GM21367 (cell line): ENCODE measurements around the gene EIF2S3B.
"Not testable (repeated sequence)": the region's sequence is repeated elsewhere in the genome, so short reads cannot be mapped to it uniquely, and the experiment has no call there.

Experiments used
- ATAC-seq: cut with Tn5 transposase; IDR thresholded peaks from one replicate; pipeline ENCODE4 v1.9.1; 2021; ENCODE audit not compliant: unreplicated experiment

EIF2S3B gene

DNA sequence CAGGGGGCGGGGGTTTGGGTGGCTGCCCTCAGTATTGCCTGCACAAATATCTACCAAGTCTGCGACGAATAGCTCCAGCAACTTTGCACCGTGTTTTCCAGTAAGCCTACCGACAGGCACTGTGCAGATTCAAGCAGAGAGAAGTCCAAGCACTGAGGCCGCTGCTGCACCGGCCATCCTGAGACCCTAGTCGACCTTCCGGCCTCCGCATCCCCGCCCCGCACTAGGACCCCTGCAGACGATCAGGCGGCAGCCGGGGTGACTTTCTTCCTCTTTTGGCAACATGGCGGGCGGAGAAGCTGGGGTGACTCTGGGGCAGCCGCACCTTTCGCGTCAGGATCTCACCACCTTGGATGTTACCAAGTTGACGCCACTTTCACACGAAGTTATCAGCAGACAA, at the start of gene EIF2S3B:
Gene EIF2S3B (plus strand): TSS at position 271 of the 400 bp plus-strand sequence. CDS start 13 bp downstream, at position 284.
- ATAC-seq: no peak

DNA sequence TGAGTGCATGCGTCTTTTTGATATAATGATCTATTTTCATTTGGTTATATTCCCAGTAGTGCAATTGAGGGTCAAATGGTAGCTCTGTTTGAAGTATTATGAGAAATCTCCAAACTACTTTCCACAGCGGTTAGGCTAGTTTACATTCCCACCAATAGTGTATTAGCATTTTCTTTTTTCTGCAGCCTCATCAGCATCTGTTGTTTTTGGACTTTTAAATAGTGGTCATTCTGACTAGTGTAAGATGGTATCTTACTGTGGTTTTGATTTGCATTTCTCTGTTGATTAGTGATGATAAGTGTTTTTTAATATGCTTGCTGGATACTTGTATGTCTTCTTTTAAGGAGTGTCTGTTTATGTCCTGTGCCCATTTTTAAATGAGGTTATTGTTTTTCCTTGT, 48.8 kb upstream of the EIF2S3B start:
- no peak for ATAC-seq

DNA sequence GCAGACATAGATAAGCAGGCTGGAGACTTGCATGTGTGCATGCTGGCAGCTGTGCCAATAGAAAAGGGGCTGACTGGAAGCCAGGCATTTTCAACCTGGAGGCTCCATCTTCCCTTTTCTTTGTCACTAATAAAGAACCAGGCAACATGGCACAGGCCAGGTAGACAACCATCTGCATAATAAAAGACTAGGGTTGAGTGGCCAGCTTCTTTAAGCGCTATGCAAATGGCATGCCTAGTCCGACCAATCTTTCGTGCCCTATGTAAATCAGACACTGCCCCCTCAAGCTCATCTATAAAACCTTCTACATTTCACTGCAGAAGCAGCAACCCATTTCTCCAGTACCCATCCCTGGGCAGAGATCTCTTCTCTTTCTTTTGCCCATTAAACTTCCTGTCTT, 47.9 kb upstream of the EIF2S3B start:
- no peak for ATAC-seq

DNA sequence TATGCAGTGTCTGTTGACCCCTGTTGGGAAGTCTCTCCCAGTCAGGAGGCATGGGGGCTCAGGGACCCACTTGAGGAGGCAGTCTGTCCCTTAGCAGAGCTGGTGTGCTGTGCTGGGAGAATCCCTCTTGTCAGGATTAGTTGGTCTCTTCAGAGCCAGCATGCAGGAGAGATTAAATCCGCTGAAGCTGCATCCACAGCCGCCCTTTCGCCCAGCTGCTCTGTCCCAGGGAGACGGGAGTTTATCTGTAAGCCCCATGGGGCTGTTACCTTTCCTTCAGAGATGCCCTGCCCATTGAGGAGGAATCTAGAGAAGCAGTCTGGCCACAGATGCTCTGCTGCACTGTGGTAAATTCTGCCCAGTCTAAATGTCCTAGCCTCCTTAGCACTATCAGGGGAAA, 39.4 kb upstream of the EIF2S3B start:
- ATAC-seq: no peak

DNA sequence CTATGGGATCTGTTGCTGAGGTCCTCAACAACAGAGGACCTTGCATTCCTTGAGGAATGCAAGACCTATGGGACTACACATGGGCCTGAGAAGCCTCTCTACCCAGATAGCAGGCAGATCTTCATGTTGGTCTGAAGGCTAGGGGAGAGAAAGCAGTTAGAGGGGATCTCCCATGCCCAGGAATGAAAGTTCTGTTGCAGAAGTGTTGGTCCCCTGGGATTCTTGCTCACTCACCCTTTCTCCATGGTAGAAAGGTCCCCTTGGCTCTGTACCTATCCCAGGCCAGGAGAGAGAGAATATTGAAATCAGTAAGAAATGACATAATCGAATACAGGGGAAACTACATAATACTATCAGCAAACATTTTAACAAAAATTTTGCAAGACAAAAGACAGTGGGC, 36.0 kb upstream of the EIF2S3B start:
- ATAC-seq: no peak

- ATAC-seq: not testable (repeated sequence)
Measured at GRCh38 chr12:10472808-10473207, 32.9 kb upstream of the EIF2S3B start.

- not testable (repeated sequence) for ATAC-seq
Measured at GRCh38 chr12:10481901-10482300, 23.8 kb upstream of the EIF2S3B start.

DNA sequence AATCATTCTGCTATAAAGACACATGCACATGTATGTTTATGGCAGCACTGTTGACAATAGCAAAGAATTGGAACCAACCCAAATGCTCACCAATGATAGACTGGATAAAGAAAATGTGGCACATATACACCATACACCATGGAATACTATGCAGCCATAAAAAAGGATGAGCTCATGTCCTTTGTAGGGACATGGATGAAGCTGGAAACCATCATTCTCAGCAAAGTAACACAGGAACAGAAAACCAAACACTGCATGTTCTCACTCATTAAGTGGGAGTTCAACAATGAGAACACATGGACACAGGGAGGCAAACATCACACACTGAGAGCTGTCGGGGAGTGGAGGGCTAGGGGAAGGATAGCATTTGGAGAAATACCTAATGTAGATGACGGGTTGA, 18.4 kb upstream of the EIF2S3B start:
- not testable (repeated sequence) for ATAC-seq

DNA sequence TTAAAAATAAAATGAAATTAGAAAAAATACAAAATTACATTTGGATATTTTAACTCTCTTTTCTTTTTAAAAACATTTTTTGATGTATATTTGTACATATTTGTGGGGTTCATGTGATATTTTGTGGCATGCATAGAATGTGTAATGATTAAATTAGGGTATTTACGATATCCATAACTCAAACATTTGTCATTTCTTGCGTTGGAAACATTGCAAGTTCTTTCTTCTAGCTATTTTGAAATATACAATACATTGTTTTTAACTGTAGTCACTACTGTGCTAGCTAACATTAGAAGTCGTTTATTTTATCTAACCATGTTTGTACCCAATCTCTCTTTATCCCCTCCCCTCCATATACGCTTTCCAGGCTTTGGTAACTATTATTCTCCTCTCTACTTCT, 13.9 kb upstream of the EIF2S3B start:
- ATAC-seq: no peak

DNA sequence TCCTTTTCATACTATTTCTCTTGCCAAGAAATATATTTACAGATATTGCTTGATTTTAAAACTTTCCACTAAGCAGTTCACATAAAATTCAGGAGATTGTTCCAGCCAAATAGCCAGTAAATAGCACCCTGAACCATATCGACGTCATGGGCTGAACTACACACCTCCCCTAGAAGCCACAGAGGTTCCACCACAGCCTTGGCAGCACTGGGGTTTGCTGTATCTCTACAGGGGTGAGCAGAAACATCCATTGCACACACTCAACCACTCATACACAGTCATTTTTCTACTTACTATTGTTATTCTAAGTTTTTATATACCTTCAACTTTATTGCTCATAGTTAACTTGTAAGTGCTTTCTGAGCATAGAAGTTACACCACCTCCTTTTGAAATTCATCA, 8.1 kb upstream of the EIF2S3B start:
- ATAC-seq: no peak

DNA sequence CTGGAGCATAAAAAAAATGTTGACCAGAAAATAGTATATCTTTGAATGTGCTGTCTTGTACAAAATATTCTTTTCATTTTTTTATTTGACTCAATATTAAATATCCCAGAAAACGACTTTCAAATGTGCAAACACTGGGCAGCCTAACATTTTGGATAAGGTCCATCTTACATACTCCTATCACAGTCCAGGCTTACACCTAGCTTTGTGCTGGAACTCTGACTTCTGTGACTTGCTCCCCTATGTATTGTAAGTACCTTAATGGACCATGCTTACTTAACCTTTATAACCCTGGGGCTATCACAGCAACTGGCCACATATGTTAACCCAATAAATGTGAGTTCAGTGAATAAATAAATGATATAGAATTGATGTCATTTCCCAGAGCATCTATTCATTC, 7.6 kb upstream of the EIF2S3B start:
- ATAC-seq: no peak

DNA sequence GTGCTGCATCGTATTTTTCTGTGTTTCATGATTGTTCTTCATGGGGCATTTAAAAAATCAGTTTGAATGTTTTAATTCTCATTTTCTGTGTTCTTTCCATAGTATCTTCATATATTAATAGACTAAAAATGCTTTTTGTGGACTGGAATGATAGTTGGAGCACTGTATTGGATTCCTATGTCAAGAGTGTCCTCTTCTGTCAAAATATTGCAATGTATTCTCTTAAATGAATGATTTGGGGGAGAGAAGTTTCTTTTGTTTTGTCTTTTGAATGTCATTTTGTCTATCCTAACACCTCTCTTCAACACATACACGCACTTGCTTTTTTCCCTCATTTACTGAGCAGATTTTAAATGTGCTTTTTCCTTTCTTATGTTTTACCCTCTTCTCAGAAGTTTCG, 4.7 kb upstream of the EIF2S3B start:
- no peak for ATAC-seq

GRCh38 chr12:10503460-10503859, 2.2 kb upstream of the EIF2S3B start:
- no peak for ATAC-seq

DNA sequence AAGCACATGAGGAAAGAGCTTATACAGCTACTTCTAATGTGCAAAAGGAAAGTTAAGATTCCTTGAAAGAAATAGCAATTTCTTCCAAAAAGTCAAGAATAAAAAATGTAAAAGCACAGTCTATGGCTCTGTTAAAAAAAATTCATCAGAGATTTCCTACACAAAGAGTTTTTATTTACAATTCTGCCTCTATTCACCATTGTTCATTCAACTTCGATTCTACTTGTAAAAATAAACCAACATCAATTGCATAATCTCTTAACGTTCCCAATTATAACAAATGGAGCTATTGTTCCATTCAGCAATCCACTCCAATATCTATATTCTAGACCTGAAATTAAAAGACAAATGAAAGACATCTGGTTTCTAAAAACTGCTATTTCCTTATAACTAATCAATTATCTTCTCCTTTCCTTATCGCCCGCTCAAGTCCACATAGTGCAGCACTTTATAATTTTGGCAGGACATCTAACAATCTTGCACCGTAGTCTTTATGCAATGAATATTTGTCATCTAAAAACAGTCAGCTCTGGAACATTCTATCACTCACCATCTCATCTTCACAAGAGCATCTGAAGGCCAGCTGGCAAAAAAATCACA, 6.2 kb downstream of the EIF2S3B start:
- no peak for ATAC-seq

DNA sequence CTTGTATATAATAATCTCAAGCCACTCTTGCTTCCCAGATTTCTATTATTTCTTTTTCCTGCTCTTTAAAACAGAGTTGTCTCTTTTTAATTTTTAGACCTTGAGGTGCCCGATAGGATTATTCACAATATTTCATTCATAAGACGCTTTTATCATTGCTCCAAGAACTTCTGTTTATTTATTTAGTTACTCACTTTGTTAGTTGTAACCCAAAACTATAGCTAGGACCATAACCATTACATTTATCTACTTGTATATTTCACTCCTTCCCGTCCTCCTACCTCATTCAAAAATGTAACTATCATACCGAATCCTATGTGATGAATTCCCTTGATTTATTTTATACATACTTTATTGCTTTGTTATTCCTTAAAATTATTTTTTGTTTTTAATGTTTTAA, 7.1 kb downstream of the EIF2S3B start:
- no peak for ATAC-seq

DNA sequence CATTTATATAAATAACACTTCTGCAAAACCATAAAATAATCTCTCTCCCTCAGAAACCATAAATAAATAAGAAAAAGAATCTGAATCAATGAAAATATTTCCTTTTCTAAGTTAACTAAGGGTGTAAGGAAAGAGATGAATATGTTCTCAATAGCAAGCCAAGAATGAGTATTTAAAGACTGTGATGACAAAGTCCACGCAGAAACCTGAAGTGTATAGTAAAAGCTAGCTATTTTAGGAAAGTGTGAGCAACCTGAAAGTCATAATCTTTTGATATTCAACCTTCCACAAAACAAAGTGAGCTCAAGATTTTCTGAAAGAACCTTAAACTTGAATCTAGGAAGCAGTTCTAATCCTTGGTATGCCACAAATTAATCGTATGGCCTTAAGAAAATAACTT, 15.9 kb downstream of the EIF2S3B start:
- no peak for ATAC-seq

DNA sequence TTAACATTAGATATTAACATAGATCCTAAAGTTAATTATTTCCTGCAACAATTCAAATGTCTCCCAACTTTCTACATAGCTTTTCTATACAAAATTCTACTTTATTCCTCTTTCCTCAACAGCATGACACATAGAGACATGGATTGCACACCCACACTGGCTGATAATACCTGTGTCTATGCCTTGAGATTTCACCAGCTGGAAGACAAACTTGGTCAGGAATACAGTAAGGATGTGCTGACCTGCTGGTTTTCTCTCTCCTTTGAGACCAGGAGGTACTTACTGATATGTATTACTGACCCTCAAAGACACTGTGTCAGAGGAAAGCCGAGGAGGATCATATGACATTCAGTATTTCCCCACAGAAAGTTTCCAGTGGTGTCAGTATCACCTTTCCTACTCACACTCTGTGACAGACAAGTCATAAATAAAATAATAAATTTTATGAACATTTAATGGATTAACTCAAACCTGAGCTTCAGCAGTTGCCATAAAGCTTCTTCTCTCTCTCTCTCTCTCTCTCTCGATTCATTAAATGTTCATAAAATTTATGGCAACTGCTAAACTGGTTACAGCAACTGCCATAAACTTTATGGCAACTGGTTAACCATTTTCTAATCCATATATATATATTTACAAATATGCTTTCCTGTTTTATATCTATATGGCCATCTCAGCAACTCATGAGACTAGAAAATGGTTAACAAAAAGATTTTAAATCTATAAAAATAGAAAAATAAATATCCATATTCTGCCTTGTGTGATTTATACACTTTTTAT, 22.7 kb downstream of the EIF2S3B start:
- no peak for ATAC-seq

- ATAC-seq: no peak
Measured at GRCh38 chr12:10529603-10530002, 23.9 kb downstream of the EIF2S3B start.

DNA sequence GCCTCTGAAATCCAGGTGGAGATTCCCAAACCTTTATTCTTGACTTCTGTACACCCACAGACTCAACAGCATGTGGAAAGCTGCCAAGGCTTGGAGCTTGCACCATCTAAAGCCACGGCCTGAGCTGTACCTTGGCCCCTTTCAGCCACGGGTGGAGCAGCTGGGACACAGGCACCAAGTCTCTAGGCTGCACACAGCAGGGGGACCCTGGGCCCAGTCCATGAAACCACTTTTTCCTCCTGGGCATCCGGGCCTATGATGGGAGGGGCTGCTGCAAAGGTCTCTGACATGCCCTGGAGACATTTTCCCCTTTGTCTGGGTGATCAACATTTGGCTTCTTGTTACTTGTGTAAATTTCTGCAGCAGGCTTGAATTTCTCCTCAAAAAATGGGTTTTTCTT, 32.0 kb downstream of the EIF2S3B start:
- ATAC-seq: no peak

GRCh38 chr12:10540776-10541205, 35.1 kb downstream of the EIF2S3B start:
- ATAC-seq: peak; percentile 81

- no peak for ATAC-seq
Measured at GRCh38 chr12:10543499-10543898, 37.8 kb downstream of the EIF2S3B start.

DNA sequence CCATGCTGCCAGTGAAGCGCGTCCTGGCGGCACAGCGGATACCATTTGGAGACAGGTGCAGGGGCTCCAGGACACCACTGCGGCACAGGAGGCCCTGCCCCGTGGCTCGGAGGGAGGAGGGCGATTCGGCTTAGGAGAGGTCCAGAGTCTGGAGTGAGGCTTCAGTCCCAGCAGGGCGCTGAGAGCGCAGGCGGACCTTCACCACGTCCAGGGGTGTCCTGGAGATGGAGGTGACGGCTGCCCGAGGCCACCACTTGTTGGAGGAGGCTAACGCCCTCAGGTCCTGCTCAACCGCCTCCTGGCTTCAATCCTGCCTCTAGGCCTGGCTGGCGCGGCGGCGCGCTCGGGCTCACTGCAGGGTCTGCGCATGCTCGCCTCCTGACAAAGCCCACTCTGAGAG, 45.7 kb downstream of the EIF2S3B start:
- ATAC-seq: no peak

DNA sequence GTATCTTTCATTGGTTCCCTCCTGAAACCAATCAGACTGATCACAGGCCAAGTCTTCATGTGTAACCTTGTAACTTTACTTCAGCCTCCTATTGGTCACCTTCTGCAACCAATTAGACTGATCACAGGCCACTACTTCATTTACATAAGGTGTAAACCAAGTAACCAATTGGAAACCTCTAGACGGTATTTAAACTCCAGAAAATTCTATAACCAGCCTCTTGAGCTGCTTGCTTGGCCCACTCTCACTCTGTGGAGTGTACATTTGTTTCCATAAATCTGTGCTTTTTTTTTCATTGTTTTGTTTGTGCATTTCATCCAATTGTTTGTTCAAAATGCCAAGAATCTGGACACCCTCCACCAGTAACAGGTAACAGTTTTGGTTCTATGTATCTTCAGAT, 47.5 kb downstream of the EIF2S3B start:
- no peak for ATAC-seq
